ENCODE data around the gene EVA1C. TPM values are rescaled to one million over a fixed set of nuclear protein-coding genes. Genes with fewer than 3 reads are reported as not detected.

The EVA1C gene
- total and polyA plus RNA-seq, 9 of the 15 experiments (the other 6 are each of a cell fraction or from before 2014, with no cell fraction given), result 0.22 TPM; not detected in 8

DNA sequence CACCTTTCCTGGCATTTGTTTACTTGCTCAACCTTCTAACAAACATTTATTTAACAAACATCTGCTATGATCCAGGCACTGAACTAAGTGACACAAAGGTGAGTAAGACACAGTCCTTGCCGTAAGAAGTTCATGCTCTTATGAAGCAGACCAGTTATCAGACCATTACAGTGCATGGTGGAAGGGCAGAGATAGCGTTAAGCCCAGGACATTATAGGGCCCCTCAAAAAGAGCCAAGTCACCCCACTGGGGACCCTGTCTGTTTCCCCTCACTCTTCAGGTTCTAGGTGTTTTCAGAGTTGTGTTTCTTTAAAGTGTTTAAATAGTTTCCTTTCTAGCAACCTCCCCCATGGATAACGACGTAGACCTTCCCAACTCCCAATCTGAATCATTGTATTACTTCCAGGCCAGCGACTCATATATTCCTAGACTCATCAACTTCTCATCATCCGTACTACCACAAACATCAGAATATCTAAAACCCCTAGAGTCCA lies 133.5 kb downstream of the EVA1C start (continued):
- TF ChIP-seq, protein P1, sequence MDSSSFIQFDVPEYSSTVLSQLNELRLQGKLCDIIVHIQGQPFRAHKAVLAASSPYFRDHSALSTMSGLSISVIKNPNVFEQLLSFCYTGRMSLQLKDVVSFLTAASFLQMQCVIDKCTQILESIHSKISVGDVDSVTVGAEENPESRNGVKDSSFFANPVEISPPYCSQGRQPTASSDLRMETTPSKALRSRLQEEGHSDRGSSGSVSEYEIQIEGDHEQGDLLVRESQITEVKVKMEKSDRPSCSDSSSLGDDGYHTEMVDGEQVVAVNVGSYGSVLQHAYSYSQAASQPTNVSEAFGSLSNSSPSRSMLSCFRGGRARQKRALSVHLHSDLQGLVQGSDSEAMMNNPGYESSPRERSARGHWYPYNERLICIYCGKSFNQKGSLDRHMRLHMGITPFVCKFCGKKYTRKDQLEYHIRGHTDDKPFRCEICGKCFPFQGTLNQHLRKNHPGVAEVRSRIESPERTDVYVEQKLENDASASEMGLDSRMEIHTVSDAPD (CRISPR knock-in tag; IDR thresholded peaks at IDR 0.05), result no peak
- TF ChIP-seq IRF2 (CRISPR knock-in tag; IDR thresholded peaks at IDR 0.05) (no peak), MIER1 (IDR thresholded peaks at IDR 0.05; ENCODE audit: low read depth) (no peak), ZKSCAN3 (CRISPR knock-in tag; IDR thresholded peaks at IDR 0.05) (no peak), CREB1 (IDR thresholded peaks at IDR 0.05) (peak; percentile 77), CREB1 (CRISPR knock-in tag; IDR thresholded peaks at IDR 0.05) (no peak; the same call in 1 of the 2 replicates), SAFB (IDR thresholded peaks at IDR 0.05; ENCODE audit: borderline replicate concordance, low read depth, low read length) (no peak), ELF4 (CRISPR knock-in tag; IDR thresholded peaks at IDR 0.05) (peak; percentile 18; the same call in 1 of the 2 replicates), ZBTB17 (CRISPR knock-in tag; IDR thresholded peaks at IDR 0.05) (no peak), POLR2A (conservative IDR thresholded peaks at IDR 0.05) (peak; percentile 46; the same call in 1 of the 2 replicates), SUPT5H (IDR thresholded peaks at IDR 0.05) (0 out of 2 replicates have a peak, but pooled peaks have one; percentile 37), ZNF316 (IDR thresholded peaks at IDR 0.05) (peak; percentile 86), MAFK (IDR thresholded peaks at IDR 0.05; ENCODE audit: low read length) (peak; percentile 45; the same call in 1 of the 2 replicates), PRMT5 (CRISPR knock-in tag; IDR thresholded peaks at IDR 0.05) (no peak), SIX5 (IDR thresholded peaks at IDR 0.05; ENCODE audit: borderline replicate concordance in 1 of 2, insufficient read depth in 1 of 2, low read depth in 1 of 2, low read length in 2 of 2) (no peak), TSC22D4 (tag; IDR thresholded peaks at IDR 0.05) (no peak), FOXK2 (conservative IDR thresholded peaks at IDR 0.05 in 1 of 2, IDR thresholded peaks at IDR 0.05 in 1 of 2; ENCODE audit: low read depth in 2 of 2) (peak in 1 of 2 experiments; percentile 65; a peak in 1 of 4 replicates)
- TF ChIP-seq, protein P2, sequence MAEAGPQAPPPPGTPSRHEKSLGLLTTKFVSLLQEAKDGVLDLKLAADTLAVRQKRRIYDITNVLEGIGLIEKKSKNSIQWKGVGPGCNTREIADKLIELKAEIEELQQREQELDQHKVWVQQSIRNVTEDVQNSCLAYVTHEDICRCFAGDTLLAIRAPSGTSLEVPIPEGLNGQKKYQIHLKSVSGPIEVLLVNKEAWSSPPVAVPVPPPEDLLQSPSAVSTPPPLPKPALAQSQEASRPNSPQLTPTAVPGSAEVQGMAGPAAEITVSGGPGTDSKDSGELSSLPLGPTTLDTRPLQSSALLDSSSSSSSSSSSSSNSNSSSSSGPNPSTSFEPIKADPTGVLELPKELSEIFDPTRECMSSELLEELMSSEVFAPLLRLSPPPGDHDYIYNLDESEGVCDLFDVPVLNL (CRISPR knock-in tag; IDR thresholded peaks at IDR 0.05; ENCODE audit: low read depth), result no peak
- TF ChIP-seq, protein P3, sequence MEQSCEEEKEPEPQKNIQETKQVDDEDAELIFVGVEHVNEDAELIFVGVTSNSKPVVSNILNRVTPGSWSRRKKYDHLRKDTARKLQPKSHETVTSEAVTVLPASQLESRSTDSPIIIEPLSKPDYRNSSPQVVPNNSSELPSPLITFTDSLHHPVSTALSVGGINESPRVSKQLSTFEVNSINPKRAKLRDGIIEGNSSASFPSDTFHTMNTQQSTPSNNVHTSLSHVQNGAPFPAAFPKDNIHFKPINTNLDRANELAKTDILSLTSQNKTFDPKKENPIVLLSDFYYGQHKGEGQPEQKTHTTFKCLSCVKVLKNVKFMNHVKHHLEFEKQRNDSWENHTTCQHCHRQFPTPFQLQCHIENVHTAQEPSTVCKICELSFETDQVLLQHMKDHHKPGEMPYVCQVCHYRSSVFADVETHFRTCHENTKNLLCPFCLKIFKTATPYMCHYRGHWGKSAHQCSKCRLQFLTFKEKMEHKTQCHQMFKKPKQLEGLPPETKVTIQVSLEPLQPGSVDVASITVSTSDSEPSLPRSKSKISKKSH (CRISPR knock-in tag; IDR thresholded peaks at IDR 0.05), result no peak
- TF ChIP-seq, protein P4, sequence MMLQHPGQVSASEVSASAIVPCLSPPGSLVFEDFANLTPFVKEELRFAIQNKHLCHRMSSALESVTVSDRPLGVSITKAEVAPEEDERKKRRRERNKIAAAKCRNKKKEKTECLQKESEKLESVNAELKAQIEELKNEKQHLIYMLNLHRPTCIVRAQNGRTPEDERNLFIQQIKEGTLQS (IDR thresholded peaks at IDR 0.05), result peak; percentile 57; the same call in 1 of the 2 replicates
- TF ChIP-seq, protein P4 (CRISPR knock-in tag; conservative IDR thresholded peaks at IDR 0.05), result no peak
- TF ChIP-seq, protein P5, sequence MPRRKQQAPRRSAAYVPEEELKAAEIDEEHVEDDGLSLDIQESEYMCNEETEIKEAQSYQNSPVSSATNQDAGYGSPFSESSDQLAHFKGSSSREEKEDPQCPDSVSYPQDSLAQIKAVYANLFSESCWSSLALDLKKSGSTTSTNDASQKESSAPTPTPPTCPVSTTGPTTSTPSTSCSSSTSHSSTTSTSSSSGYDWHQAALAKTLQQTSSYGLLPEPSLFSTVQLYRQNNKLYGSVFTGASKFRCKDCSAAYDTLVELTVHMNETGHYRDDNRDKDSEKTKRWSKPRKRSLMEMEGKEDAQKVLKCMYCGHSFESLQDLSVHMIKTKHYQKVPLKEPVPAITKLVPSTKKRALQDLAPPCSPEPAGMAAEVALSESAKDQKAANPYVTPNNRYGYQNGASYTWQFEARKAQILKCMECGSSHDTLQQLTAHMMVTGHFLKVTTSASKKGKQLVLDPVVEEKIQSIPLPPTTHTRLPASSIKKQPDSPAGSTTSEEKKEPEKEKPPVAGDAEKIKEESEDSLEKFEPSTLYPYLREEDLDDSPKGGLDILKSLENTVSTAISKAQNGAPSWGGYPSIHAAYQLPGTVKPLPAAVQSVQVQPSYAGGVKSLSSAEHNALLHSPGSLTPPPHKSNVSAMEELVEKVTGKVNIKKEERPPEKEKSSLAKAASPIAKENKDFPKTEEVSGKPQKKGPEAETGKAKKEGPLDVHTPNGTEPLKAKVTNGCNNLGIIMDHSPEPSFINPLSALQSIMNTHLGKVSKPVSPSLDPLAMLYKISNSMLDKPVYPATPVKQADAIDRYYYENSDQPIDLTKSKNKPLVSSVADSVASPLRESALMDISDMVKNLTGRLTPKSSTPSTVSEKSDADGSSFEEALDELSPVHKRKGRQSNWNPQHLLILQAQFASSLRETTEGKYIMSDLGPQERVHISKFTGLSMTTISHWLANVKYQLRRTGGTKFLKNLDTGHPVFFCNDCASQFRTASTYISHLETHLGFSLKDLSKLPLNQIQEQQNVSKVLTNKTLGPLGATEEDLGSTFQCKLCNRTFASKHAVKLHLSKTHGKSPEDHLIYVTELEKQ (CRISPR knock-in tag; IDR thresholded peaks at IDR 0.05), result no peak
